ENCODE measurements around the gene ANKZF1. TPM values are rescaled to one million over a fixed set of nuclear protein-coding genes. Genes with fewer than 3 reads are reported as not detected.

The ANKZF1 gene
- total and polyA plus RNA-seq, 10 of the 15 experiments (the other 5 are each of a cell fraction or from before 2014, with no cell fraction given): 3.1 to 104 (median 35.0) TPM

- TF ChIP-seq CUX1 (IDR thresholded peaks at IDR 0.05; ENCODE audit: insufficient replicate concordance, low read depth, low read length) (no peak), ZNF24 (IDR thresholded peaks at IDR 0.05) (no peak), SMAD5 (IDR thresholded peaks at IDR 0.05; ENCODE audit: low read depth) (peak; percentile 77), TCF12 (IDR thresholded peaks at IDR 0.05; ENCODE audit: low read depth, low read length) (peak; percentile 40; the same call in 1 of the 2 replicates), CTCF (IDR thresholded peaks at IDR 0.05 in 2 of 3, conservative IDR thresholded peaks at IDR 0.05 in 1 of 3; ENCODE audit: control insufficient read depth in 2 of 3, extremely low read depth in 1 of 3, insufficient read depth in 1 of 3, low read depth in 3 of 3, low read length in 3 of 3) (no peak), BMI1 (IDR thresholded peaks at IDR 0.05; ENCODE audit: borderline replicate concordance) (no peak), BCLAF1 (IDR thresholded peaks at IDR 0.05) (no peak), EZH2 (IDR thresholded peaks at IDR 0.05; ENCODE audit: borderline replicate concordance, control insufficient read depth, low read depth, low read length) (no peak), ZSCAN29 (IDR thresholded peaks at IDR 0.05) (no peak), BACH1 (IDR thresholded peaks at IDR 0.05; ENCODE audit: borderline replicate concordance) (0 out of 2 replicates have a peak, but pooled peaks have one; percentile 36), BCL3 (IDR thresholded peaks at IDR 0.05; ENCODE audit: borderline replicate concordance, insufficient read depth, low read depth, low read length, poor library complexity, severe bottlenecking) (no peak), ZNF622 (IDR thresholded peaks at IDR 0.05) (no peak), YY1 (IDR thresholded peaks at IDR 0.05; ENCODE audit: low read depth, low read length) (no peak), ATF3 (IDR thresholded peaks at IDR 0.05; ENCODE audit: borderline replicate concordance, extremely low read depth, low read depth, low read length) (no peak), BRCA1 (IDR thresholded peaks at IDR 0.05; ENCODE audit: low read depth, low read length) (no peak), SUZ12 (IDR thresholded peaks at IDR 0.05; ENCODE audit: unreplicated experiment) (no peak), WRNIP1 (IDR thresholded peaks at IDR 0.05; ENCODE audit: borderline replicate concordance, low read depth, low read length) (no peak)
These were observed 24.4 kb downstream of the ANKZF1 start, which contains the start of gene TUBA4A (continued) for GRCh38 chr2:219253753-219254589.
